ENCODE data around the gene EFNA3. TPM values are rescaled to one million over a fixed set of nuclear protein-coding genes. Genes with fewer than 3 reads are reported as not detected.

The EFNA3 gene
- total and polyA plus RNA-seq, 9 of the 15 experiments (the other 6 are each of a cell fraction or from before 2014, with no cell fraction given): 0.59 to 7.9 (median 4.7) TPM

DNA sequence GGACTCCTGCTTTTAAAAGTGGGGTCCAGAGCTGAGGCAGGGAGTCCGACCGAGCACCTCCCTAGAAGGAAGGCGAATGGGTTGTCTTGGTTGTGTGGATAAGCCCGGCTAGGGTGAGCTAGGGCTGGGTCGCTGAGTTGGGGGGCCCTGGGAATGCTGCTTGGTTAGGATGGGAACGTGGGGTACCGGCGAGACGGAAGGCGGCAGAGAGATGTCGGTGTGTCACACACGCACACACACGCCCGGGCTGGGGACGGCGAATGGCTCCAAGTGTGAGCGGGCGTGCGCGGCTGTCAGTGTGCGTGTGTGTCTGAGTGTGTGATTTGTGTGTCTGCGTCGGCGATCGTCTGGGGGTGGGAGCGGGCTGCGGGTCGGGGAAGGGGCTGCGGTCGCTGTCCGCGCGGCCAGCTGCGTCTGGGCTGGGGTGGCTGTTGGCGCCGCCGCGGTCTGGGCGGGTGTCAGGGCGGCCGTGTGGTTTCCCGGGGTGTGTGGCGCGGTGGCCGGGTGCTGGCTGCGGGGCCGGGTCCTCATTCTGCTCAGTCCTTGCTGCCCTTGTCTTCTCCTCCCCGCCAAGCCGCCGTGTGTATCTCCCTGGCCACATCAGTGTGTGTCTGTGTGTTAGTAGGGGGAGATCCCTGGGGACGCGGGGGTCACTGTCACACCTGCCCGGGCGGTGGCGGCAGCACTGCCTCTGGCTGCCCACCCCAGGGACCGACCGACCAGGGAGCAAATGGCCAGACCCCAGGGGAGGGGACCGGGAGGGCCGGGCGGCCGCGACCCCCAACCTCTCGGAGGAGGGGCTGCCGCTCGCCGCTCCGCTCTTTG is 1.1 kb downstream of the EFNA3 start (continued):
- TF ChIP-seq, protein P1, sequence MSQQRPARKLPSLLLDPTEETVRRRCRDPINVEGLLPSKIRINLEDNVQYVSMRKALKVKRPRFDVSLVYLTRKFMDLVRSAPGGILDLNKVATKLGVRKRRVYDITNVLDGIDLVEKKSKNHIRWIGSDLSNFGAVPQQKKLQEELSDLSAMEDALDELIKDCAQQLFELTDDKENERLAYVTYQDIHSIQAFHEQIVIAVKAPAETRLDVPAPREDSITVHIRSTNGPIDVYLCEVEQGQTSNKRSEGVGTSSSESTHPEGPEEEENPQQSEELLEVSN (IDR thresholded peaks at IDR 0.05; ENCODE audit: borderline replicate concordance in 1 of 2, extremely low read depth in 1 of 2, insufficient read depth in 1 of 2, insufficient read length in 1 of 2, low read depth in 1 of 2, low read length in 1 of 2, poor library complexity in 1 of 2, severe bottlenecking in 1 of 2): peak in 1 of 2 experiments; percentile 55
- TF ChIP-seq CXXC5 (CRISPR knock-in tag; IDR thresholded peaks at IDR 0.05) (0 out of 2 replicates have a peak, but pooled peaks have one; percentile 31), ATF4 (CRISPR knock-in tag; IDR thresholded peaks at IDR 0.05) (no peak), SMARCE1 (IDR thresholded peaks at IDR 0.05) (0 out of 2 replicates have a peak, but pooled peaks have one; percentile 23), TCF3 (CRISPR knock-in tag; IDR thresholded peaks at IDR 0.05) (0 out of 2 replicates have a peak, but pooled peaks have one; percentile 7), CCNT2 (IDR thresholded peaks at IDR 0.05; ENCODE audit: borderline replicate concordance, extremely low read depth, insufficient read length, low read depth, low read length) (peak; percentile 12), ZNF785 (CRISPR knock-in tag; IDR thresholded peaks at IDR 0.05) (no peak), ZNF583 (CRISPR knock-in tag; IDR thresholded peaks at IDR 0.05) (no peak), BRCA1 (IDR thresholded peaks at IDR 0.05) (no peak), BRCA1 (CRISPR knock-in tag; IDR thresholded peaks at IDR 0.05) (no peak), ARHGAP35 (IDR thresholded peaks at IDR 0.05; ENCODE audit: partially characterized antibody) (peak; percentile 25), HDAC8 (tag; IDR thresholded peaks at IDR 0.05) (no peak), CTCFL (IDR thresholded peaks at IDR 0.05; ENCODE audit: borderline replicate concordance, insufficient read depth, low read depth, low read length, poor library complexity, severe bottlenecking) (no peak), MIER1 (IDR thresholded peaks at IDR 0.05; ENCODE audit: low read depth) (0 out of 2 replicates have a peak, but pooled peaks have one; percentile 19), POLR2G (IDR thresholded peaks at IDR 0.05; ENCODE audit: low read depth, low read length) (peak; percentile 29; the same call in 1 of the 2 replicates)
- TF ChIP-seq, protein P2, sequence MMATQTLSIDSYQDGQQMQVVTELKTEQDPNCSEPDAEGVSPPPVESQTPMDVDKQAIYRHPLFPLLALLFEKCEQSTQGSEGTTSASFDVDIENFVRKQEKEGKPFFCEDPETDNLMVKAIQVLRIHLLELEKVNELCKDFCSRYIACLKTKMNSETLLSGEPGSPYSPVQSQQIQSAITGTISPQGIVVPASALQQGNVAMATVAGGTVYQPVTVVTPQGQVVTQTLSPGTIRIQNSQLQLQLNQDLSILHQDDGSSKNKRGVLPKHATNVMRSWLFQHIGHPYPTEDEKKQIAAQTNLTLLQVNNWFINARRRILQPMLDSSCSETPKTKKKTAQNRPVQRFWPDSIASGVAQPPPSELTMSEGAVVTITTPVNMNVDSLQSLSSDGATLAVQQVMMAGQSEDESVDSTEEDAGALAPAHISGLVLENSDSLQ (IDR thresholded peaks at IDR 0.05): 0 out of 2 replicates have a peak, but pooled peaks have one; percentile 10
